HAP-1 (cell line): ENCODE results near the gene PKD2L1.

Experiments used
- DNase-seq, 2 experiments: peaks; one replicate each; pipeline ENCODE4 v3.0.0-alpha.2; 2016 to 2020; ENCODE audit warnings: low spot score in 2 of 2
- H3K27me3 ChIP-seq: fragments of 250-450 bp; sonication (Bioruptor Pico); 2 replicates; pipeline ENCODE4 v1.5.1; 2020; ENCODE audit warnings: low read depth, mild to moderate bottlenecking, moderate library complexity
- H3K36me3 ChIP-seq: fragments of 250-450 bp; sonication (Bioruptor Pico); replicated peaks from 2 replicates; pipeline ENCODE4 v1.5.1; 2020; ENCODE audit warnings: mild to moderate bottlenecking
- H3K4me1 ChIP-seq: fragments of 250-450 bp; sonication (Bioruptor Pico); 2 replicates; pipeline ENCODE4 v1.5.1; 2020; ENCODE audit warnings: mild to moderate bottlenecking
- H3K4me3 ChIP-seq: fragments of 250-450 bp; sonication (Bioruptor Pico); 2 replicates; pipeline ENCODE4 v1.5.1; 2020; ENCODE audit warnings: mild to moderate bottlenecking, moderate library complexity
- H3K9me3 ChIP-seq: fragments of 250-450 bp; sonication (Bioruptor Pico); 2 replicates; pipeline ENCODE4 v1.5.1; 2020; ENCODE audit warnings: mild to moderate bottlenecking, moderate library complexity
- in situ Hi-C: fragments of 300-500 bp; cut with MboI; formaldehyde crosslinking; loops from 3 replicates; pipeline ENCODE4 v1.14.3; 2020; ENCODE audit warnings: low sequenced_read_pairs, inconsistent platforms, mixed read lengths

Gene PKD2L1

DNA sequence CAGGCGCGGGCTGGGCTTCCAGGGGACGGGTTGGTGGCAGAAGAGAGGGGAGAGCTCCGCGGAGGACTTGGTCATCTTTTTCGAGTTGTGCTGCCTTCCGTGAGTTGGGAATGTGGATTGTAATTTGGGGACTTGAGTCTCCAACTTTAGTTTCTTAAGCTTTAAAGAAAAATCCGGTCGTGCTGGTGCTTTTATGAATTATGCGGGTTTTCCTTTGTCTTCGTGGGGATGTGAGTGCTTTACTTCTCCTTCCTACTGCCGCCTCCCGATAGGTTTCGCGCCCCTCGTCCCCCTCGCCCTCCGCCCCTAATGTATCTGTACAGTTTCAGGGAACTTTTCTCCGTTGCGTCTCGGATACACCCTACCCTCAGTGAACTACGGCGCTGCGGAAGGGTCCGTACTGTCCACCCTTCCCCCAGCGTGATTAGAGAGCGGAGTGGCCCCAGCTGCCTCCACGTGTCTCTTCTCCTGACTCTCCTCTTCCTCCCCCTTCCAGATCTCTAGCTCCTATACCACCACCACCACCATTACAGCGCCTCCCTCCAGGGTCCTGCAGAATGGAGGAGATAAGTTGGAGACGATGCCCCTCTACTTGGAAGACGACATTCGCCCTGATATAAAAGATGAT is 17.7 kb upstream of the PKD2L1 start:
- in situ Hi-C loops = loop anchor here (10.0 kb wide), 1 partner anchor 157 kb away; no protein-coding TSS in a partner anchor
- peaks cover 49% of the 10 kb centered on the region for H3K36me3 ChIP-seq
- no peaks in the 10 kb centered on the region for H3K27me3 ChIP-seq
- peak overlapping the region; percentile 95 for H3K4me3 ChIP-seq
- H3K4me1 ChIP-seq = peaks cover 28% of the 10 kb centered on the region
- H3K9me3 ChIP-seq = no peaks in the 10 kb centered on the region
- peak in 1 of 2 experiments; percentile 41 for DNase-seq

DNA sequence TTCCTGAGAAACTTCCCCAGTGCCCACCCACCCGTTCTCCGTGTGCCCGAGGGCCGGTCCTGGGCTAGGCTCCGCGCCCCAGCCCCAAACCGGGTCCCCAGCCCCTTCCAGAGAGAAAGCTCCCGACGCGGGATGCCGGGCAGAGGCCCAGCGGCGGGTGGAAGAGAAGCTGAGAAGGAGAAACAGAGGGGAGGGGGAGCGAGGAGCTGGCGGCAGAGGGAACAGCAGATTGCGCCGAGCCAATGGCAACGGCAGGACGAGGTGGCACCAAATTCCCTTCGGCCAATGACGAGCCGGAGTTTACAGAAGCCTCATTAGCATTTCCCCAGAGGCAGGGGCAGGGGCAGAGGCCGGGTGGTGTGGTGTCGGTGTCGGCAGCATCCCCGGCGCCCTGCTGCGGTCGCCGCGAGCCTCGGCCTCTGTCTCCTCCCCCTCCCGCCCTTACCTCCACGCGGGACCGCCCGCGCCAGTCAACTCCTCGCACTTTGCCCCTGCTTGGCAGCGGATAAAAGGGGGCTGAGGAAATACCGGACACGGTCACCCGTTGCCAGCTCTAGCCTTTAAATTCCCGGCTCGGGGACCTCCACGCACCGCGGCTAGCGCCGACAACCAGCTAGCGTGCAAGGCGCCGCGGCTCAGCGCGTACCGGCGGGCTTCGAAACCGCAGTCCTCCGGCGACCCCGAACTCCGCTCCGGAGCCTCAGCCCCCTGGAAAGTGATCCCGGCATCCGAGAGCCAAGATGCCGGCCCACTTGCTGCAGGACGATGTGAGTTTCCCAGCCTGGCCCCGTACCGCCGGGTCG is 16.9 kb upstream of the PKD2L1 start, which contains the start of gene SCD:
Gene SCD, plus strand, starts transcription at position 469 of the 803 bp plus-strand sequence. Its CDS starts 272 bp downstream, at position 741.
- H3K4me3 ChIP-seq = peak within 1 kb of the TSS; percentile 95
- no peaks in the 10 kb centered on the region for H3K9me3 ChIP-seq
- H3K36me3 ChIP-seq = peaks cover 42% of the 10 kb centered on the region
- peak; percentile 96 to 98 for DNase-seq
- in situ Hi-C loops = loop anchor here (10.0 kb wide), 1 partner anchor 158 kb away; no protein-coding TSS in a partner anchor
- no peaks in the 10 kb centered on the region for H3K27me3 ChIP-seq
- H3K4me1 ChIP-seq = peaks cover 28% of the 10 kb centered on the region

DNA sequence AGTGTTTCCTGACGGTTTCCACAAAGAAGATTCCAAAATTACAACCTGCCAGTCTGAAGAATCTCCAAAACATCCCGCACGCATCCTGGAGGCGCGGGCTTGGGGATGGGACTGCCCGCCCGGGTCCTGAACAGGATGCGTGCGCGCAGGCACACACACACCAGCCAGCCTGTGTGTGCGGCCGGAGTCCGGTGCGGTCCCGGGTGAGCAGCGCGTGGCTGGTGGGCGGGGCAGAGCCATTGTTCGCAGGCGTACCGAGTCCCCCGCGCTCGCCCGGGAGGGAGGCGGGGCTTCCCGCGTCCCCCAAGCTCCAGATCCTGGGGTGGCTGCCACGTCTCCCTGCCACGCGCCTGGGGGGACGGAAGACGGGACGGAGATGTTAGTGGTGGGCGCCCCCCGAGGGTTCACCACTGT is 16.3 kb upstream of the PKD2L1 start:
- in situ Hi-C loops = loop anchor here (10.0 kb wide), 1 partner anchor 158 kb away; no protein-coding TSS in a partner anchor
- Histone ChIP-seq H3K36me3 (peaks cover 36% of the 10 kb centered on the region), H3K9me3 (no peaks in the 10 kb centered on the region), H3K4me1 (peaks cover 28% of the 10 kb centered on the region), H3K27me3 (no peaks in the 10 kb centered on the region), H3K4me3 (peak overlapping the region; percentile 95)
- DNase-seq = peak; percentile 67 to 89

DNA sequence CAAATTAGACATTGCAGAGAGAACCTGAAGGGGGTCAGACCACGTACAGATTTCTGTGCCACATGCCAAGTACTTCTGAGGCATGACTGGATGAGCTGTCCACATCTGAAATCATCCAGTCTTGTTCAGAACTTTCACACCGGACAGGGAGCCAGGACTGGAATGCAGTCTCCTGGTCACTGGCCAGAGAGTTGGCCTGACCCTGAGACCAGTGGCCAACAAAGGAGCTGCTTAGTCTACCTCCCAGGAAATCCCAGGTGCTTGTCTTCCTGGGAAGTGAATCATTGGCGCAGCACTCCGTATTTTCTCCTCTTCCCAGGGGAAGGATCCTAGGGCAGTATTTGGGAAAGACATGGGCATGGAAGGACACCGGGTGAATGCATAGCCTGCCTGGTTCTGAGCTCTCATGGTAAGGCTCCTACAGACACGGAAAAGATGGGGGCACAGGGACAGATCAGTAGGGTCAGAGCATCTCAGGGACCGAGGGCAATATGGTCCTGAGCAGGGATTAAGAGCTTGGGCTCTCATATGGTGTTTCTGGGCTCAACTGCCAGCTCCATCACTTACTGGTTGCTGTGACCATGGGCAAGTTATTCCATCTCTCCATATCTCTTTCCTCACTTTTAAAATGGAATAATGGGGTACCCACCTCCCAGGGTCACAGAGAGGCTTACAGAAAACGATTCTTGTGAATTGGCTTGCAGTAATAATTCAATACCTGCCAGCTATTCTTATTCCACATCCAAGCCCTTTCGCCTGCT is 15.7 kb upstream of the PKD2L1 start:
- H3K4me1 ChIP-seq = peaks cover 28% of the 10 kb centered on the region

DNA sequence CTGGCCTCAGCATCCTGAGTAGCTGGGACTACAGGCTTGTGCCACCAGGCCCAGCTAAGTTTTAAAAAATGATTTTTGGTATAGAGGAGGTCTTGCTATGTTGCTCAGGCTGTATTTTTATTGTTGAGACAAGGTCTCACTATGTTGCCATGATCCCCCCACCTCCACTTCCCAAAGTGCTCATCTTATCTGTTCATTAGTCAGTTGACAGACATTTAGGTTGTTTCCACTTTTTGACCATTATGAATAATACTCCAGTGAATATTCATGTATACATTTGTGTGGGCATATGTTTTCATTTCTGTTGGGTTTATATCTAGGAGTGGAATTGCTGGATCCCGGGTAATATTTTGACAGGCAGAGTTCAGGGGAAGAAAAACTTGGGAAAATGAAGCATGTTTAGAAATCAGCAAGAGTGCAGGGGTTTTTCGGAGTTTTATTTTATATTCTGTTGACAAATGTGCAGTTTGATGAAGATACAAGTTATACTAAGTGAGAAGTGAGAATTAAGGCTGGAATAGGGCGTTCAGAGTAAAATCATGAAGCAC is 14.3 kb upstream of the PKD2L1 start:
- Histone ChIP-seq H3K27me3 (no peaks in the 10 kb centered on the region), H3K36me3 (peaks cover 15% of the 10 kb centered on the region), H3K4me3 (no peak overlapping the region), H3K9me3 (no peaks in the 10 kb centered on the region), H3K4me1 (peaks cover 15% of the 10 kb centered on the region)
- no peak for DNase-seq
- in situ Hi-C loops = loop anchor here (5.0 to 10.0 kb wide), 2 partner anchors 88 to 160 kb away; no protein-coding TSS in a partner anchor

More for the DNA sequence above, 15.7 kb upstream of the PKD2L1 start:
- H3K36me3 ChIP-seq = peaks cover 30% of the 10 kb centered on the region
- no peak for DNase-seq
- no peaks in the 10 kb centered on the region for H3K27me3 ChIP-seq
- in situ Hi-C loops = loop anchor here (10.0 kb wide), 1 partner anchor 159 kb away; no protein-coding TSS in a partner anchor
- H3K9me3 ChIP-seq = no peaks in the 10 kb centered on the region
- H3K4me3 ChIP-seq = peak overlapping the region; percentile 95

DNA sequence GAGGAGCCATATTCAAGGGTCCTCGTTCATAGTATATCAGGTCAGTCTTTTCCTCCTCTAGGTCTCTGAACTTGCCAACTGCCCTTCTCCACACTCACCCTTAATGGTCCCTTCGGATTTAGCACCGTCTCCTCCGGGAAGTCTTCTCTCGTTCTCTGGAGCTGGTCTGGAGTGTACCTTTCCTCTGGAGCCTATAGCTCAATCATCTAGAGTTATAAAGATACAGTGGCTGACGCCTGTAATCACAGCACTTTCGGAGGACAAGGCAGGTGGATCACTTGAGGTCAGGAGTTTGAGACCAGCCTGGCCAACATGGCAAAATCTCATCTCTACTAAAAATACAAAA is 12.6 kb upstream of the PKD2L1 start:
- no peaks in the 10 kb centered on the region for H3K27me3 ChIP-seq
- H3K4me3 ChIP-seq = no peak overlapping the region
- H3K36me3 ChIP-seq = no peaks in the 10 kb centered on the region; the same call in 1 of the 2 replicates
- no peak for DNase-seq
- no peaks in the 10 kb centered on the region for H3K9me3 ChIP-seq
- in situ Hi-C loops = loop anchor here (5.0 to 10.0 kb wide), 2 partner anchors 90 to 162 kb away; no protein-coding TSS in a partner anchor
- peaks cover 6% of the 10 kb centered on the region; the same call in 1 of the 2 replicates for H3K4me1 ChIP-seq

DNA sequence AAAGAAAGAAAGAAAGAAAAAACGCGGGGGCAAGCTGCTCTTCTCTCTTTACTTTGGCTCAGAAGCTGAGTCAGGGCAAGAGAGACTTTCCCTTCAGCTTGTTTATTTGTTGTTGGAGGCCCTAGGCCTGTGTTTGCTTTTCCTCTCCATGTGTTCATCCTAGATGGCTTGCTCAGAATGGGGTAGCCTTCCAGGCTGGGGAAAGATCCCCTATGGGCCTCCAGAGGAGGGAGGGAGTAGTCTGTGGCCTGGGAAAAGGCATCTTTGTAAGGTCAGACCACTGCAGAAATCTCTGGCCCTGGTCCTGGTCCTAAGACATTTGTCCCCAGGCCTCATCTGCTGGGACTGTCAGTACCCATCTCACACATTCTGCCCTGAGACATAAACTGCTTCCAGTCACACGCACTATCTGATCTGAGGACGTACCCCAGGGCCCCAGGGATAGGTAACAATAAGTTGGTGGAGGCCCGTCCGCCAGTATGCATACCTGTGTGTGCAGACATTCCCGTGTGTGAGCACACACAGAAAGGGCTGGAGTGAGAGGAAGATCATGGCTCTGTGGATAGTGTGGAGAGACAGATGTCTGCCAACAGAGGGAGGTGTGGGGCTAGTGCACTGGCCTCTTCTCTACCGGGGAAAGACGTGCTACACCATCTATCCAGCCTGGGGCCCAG is 12.1 kb upstream of the PKD2L1 start:
- Histone ChIP-seq H3K4me3 (no peak overlapping the region), H3K36me3 (no peaks in the 10 kb centered on the region), H3K9me3 (no peaks in the 10 kb centered on the region), H3K27me3 (no peaks in the 10 kb centered on the region), H3K4me1 (peaks cover 6% of the 10 kb centered on the region; the same call in 1 of the 2 replicates)
- peak; percentile 64 to 75 for DNase-seq
- in situ Hi-C loops = loop anchor here (5.0 to 10.0 kb wide), 2 partner anchors 90 to 163 kb away; no protein-coding TSS in a partner anchor

DNA sequence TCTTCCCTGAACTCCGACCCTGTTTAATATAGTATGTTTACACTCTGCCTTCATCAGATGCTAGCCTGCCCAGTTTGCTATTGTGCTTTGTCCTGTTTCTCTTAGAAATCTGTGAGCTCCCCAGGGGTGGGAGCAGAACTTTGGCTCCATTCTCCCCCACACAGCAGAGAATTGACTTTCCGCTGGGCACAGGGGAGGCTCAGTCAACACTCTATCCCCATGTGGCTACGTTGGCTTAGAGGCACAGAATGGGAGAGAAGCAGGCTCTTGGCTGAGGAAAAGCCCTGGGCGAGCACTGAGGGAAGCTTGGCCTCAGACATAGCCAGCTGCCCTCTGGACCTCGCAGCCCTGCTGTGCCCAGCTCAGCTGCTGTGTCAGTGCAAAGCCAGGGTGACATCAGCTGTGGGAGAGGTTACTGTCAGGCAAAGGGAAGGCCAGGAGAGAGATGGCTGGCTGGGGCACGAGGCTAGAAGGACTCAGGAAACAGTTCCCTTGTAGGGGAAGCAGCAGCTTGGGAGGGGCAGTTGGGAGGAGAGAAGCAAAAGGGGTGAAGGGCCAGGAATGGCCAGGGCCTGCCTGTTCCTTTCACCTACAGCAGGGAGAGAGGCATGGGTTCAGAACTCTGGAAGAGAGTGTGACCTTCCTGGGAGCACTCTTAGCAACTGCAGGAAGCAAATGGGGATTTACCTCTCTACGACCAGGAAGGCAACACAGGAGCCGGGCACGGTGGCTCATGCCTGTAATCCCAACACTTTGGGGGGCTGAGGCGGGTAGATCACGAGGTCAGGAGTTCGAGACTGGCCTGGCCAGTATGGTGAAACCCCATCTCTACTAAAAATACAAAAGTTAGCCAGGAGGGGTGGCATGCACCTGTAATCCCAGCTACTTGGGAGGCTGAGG is 11.2 kb upstream of the PKD2L1 start:
- Histone ChIP-seq H3K9me3 (no peaks in the 10 kb centered on the region), H3K36me3 (no peaks in the 10 kb centered on the region), H3K27me3 (no peaks in the 10 kb centered on the region; the same call in 1 of the 2 replicates), H3K4me1 (peaks cover 6% of the 10 kb centered on the region; the same call in 1 of the 2 replicates), H3K4me3 (no peak overlapping the region)
- in situ Hi-C loops = loop anchor here (5.0 to 10.0 kb wide), 2 partner anchors 91 to 164 kb away; no protein-coding TSS in a partner anchor
- no peak for DNase-seq

DNA sequence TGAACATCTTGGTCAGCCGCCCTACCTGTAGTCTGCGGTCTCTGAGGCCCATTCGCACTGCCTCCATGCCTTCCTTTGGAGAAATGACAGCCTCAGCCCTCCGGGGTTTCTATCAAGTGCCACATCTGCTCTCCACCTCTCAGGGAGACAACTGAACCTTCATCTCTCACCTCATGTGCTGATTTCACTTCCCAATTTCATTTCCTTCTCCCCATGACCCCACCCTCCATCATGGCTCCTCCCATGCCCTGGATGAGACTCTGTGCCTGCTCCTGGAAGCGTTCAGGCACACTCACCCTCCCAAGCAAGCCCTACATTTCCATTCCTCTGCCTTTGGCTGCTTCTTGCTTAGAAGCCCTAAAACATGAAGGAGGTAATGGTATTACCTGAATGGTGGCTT is 9.2 kb upstream of the PKD2L1 start:
- in situ Hi-C loops = no loop called here
- DNase-seq = no peak
- Histone ChIP-seq H3K9me3 (no peaks in the 10 kb centered on the region), H3K27me3 (peaks cover 5% of the 10 kb centered on the region; the same call in 1 of the 2 replicates), H3K4me3 (no peak overlapping the region), H3K4me1 (no peaks in the 10 kb centered on the region), H3K36me3 (no peaks in the 10 kb centered on the region)

DNA sequence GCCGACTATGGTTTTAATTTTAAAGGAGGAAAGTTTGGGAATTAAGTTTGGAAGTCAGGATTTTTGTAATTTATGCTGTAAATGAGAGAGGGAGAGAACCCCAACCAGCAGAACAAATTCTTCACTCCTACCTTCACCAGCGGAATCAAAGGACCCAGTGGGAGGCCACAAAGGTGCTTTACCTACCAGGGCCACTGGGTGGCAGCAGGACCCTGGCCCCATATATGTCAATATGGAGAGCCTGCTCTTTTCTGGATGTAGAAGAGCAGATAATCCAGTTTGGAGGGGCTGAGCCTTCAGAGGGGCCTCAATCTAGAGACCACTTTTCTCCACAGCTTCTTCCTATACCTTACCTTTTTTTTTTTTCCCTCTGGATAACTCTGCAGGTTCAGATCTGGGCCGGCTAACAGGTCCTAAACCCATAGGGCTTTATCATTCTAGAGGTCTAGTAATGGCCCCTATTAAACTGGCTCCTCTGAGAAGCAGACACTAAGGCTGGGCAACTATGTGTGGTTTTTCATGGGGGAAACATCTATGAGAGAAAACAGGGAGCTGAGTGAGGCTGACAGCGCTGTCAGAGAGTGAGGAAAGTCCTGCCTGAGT is 8.5 kb upstream of the PKD2L1 start:
- Histone ChIP-seq H3K36me3 (no peaks in the 10 kb centered on the region), H3K27me3 (peaks cover 5% of the 10 kb centered on the region; the same call in 1 of the 2 replicates), H3K4me3 (no peak overlapping the region), H3K4me1 (no peaks in the 10 kb centered on the region), H3K9me3 (no peaks in the 10 kb centered on the region)
- DNase-seq = peak; percentile 59 to 84
- in situ Hi-C loops = no loop called here

DNA sequence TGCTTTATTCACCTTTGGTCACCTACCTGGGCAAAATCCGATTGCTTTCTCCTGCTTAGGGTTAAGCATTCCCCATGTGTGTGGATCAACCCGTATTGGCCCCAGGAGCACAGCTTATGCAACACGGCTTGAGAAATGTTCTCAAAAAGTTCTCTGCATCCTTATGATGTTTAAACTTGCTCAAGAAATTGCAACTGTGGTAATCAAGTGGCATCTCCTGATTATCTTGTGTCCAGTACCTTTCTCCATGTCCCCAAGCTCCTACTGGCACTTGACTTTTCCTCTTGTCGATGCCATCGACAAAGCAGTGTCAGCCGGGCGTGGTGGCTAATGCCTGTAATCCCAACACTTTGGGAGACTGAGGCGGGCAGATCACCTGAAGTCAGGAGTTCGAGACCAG is 4.7 kb upstream of the PKD2L1 start:
- no peaks in the 10 kb centered on the region for H3K36me3 ChIP-seq
- H3K4me1 ChIP-seq = no peaks in the 10 kb centered on the region
- H3K4me3 ChIP-seq = no peak overlapping the region
- no peaks in the 10 kb centered on the region for H3K9me3 ChIP-seq
- in situ Hi-C loops = no loop called here
- no peak for DNase-seq
- H3K27me3 ChIP-seq = peaks cover 9% of the 10 kb centered on the region; the same call in 1 of the 2 replicates
